Measurements from ENCODE around the gene NEURL1B.

DNA sequence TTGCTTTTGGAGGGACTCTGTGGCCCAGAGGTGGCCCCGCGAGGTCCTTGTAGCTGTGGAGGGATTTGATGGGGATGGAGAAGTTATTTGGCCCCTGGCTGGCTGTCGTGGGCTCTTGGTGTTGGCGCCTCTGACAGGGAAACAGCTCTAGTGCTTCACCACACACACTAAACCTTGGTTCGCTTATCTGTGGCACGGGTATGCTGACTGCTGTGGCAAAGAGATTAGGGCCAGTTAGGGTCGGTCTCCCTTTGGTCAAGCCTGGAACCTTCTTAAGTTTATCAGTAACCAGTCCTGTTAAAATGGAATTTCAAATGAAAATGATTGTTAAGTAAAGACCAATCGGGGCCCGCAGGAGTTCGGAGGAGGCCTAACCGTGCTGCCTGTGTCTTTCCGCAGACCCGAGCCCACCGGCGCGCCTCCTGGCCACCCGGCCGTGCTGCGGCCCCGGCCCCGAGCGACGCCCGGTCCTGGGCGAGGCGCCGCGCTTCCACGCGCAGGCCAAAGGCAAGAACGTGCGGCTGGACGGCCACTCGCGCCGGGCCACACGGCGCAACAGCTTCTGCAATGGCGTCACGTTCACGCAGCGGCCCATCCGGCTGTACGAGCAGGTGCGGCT, 28.4 kb downstream of the NEURL1B start:
- TF ChIP-seq POLR2A (IDR thresholded peaks at IDR 0.05), result no peak
- TF ChIP-seq, protein P1, sequence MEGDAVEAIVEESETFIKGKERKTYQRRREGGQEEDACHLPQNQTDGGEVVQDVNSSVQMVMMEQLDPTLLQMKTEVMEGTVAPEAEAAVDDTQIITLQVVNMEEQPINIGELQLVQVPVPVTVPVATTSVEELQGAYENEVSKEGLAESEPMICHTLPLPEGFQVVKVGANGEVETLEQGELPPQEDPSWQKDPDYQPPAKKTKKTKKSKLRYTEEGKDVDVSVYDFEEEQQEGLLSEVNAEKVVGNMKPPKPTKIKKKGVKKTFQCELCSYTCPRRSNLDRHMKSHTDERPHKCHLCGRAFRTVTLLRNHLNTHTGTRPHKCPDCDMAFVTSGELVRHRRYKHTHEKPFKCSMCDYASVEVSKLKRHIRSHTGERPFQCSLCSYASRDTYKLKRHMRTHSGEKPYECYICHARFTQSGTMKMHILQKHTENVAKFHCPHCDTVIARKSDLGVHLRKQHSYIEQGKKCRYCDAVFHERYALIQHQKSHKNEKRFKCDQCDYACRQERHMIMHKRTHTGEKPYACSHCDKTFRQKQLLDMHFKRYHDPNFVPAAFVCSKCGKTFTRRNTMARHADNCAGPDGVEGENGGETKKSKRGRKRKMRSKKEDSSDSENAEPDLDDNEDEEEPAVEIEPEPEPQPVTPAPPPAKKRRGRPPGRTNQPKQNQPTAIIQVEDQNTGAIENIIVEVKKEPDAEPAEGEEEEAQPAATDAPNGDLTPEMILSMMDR (IDR thresholded peaks at IDR 0.05), result no peak

Data from heart left ventricle (tissue), 13 donors.